MM.1S (cell line): ENCODE data around the gene SNRNP48.

Experiments
- DNase-seq: peaks from one replicate; pipeline ENCODE4 v3.0.0-alpha.2; 2015
- H2AFZ ChIP-seq: fragments of 300-600 bp; sonication (generic); 2 replicates; pipeline ENCODE4 v1.6.0; 2016; ENCODE audit warnings: antibody characterized with exemption, low read length
- H3F3A ChIP-seq: fragments of 300-600 bp; sonication (generic); 2 replicates; pipeline ENCODE4 v1.6.1; 2016; ENCODE audit warnings: mild to moderate bottlenecking, antibody characterized with exemption, low read length, moderate library complexity, mixed read lengths; ENCODE audit not compliant: insufficient read depth
- H3K27ac ChIP-seq: fragments of 300-600 bp; sonication (generic); 2 replicates; pipeline ENCODE4 v1.5.1; 2016; ENCODE audit warnings: mild to moderate bottlenecking, low read length
- H3K27me3 ChIP-seq: fragments of 300-600 bp; sonication (generic); replicated peaks from 2 replicates; pipeline ENCODE4 v1.6.0; 2016; ENCODE audit warnings: low read length; ENCODE audit not compliant: insufficient read depth
- H3K36me3 ChIP-seq: fragments of 300-600 bp; sonication (generic); replicated peaks from 2 replicates; pipeline ENCODE4 v1.6.1; 2016; ENCODE audit warnings: mild to moderate bottlenecking, low read length, mixed read lengths; ENCODE audit not compliant: insufficient read depth
- H3K4me1 ChIP-seq: fragments of 300-600 bp; sonication (generic); 2 replicates; pipeline ENCODE4 v1.6.1; 2016; ENCODE audit warnings: low read length, mixed read lengths
- H3K4me2 ChIP-seq: fragments of 300-600 bp; sonication (generic); 2 replicates; pipeline ENCODE4 v1.6.0; 2016; ENCODE audit warnings: low read depth, low read length
- H3K4me3 ChIP-seq: fragments of 300-600 bp; sonication (generic); 2 replicates; pipeline ENCODE4 v1.5.1; 2016; ENCODE audit warnings: low read length, mixed read lengths
- H3K79me2 ChIP-seq: fragments of 300-600 bp; sonication (generic); 2 replicates; pipeline ENCODE4 v1.6.1; 2016; ENCODE audit warnings: mixed run types, low read length, mixed read lengths
- H3K9ac ChIP-seq: fragments of 300-600 bp; sonication (generic); 2 replicates; pipeline ENCODE4 v1.6.1; 2016; ENCODE audit warnings: low read length, mixed read lengths
- H3K9me2 ChIP-seq: fragments of 300-600 bp; sonication (generic); replicated peaks from 2 replicates; pipeline ENCODE4 v1.6.1; 2016; ENCODE audit warnings: mild to moderate bottlenecking, low read length, mixed read lengths; ENCODE audit not compliant: insufficient read depth
- H3K9me3 ChIP-seq: fragments of 300-600 bp; sonication (generic); replicated peaks from 2 replicates; pipeline ENCODE4 v1.6.1; 2016; ENCODE audit warnings: mild to moderate bottlenecking, low read length, mixed read lengths; ENCODE audit not compliant: insufficient read depth
- H4K20me1 ChIP-seq: fragments of 300-600 bp; sonication (generic); 2 replicates; pipeline ENCODE4 v1.6.1; 2016; ENCODE audit warnings: mild to moderate bottlenecking, low read length, moderate library complexity, mixed read lengths; ENCODE audit not compliant: insufficient read depth
- EZH2 ChIP-seq: fragments of 300-600 bp; sonication (generic); optimal IDR thresholded peaks from 2 replicates; pipeline ENCODE3; 2017; ENCODE audit warnings: low read depth, mild to moderate bottlenecking, antibody characterized with exemption, low read length, mixed read lengths
- EZH2phosphoT487 ChIP-seq: fragments of 300-600 bp; sonication (generic); IDR thresholded peaks from 2 replicates; pipeline ENCODE4 v1.6.1; 2018; ENCODE audit warnings: antibody characterized with exemption, low read length
- TF ChIP-seq, protein P1 (sequence below): fragments of 300-600 bp; sonication (generic); IDR thresholded peaks from 2 replicates; pipeline ENCODE4 v1.5.1; 2016; ENCODE audit warnings: antibody characterized with exemption, low read length, mixed read lengths

SNRNP48 gene

DNA sequence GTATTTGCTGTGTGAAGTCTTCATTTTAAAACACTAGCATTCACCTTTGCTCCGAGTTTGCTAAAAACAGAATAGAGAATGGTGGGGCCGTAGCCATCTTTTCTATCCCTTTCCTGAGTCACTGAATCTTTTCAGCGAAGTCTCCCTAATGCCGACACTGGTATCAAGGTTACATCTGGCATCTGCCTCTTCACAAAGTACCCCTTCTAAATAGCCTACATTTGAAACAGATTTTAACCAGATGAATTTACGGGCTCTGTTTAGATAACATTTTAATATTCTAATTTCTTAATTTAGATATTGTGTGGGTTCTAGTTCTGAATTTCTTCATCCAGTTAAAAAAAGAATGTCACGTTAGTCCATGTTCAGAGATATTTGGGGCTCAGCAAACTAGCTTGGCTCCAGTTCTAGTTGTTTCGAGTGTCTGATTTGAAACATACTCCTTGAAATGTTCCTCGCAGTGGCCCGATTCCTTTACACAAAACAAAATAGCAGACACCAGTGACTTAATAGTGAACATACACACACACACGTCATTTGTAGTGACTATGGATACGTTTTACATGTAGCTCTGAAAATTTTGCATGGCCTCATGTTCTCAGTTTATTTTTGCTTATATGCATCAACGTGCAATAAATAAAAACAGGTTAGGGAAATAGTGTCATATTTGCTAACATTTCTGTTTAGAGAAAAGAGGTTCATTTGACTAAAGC lies 33.4 kb upstream of the SNRNP48 start:
- no peaks in the 10 kb centered on the region for H3K9me3 ChIP-seq
- H3K27ac ChIP-seq = no peak overlapping the region
- H3K4me1 ChIP-seq = no peaks in the 10 kb centered on the region
- no peak overlapping the region for H3K4me3 ChIP-seq
- H3K9ac ChIP-seq = no peak overlapping the region
- no peak for TF ChIP-seq EZH2phosphoT487
- TF ChIP-seq, protein P1, sequence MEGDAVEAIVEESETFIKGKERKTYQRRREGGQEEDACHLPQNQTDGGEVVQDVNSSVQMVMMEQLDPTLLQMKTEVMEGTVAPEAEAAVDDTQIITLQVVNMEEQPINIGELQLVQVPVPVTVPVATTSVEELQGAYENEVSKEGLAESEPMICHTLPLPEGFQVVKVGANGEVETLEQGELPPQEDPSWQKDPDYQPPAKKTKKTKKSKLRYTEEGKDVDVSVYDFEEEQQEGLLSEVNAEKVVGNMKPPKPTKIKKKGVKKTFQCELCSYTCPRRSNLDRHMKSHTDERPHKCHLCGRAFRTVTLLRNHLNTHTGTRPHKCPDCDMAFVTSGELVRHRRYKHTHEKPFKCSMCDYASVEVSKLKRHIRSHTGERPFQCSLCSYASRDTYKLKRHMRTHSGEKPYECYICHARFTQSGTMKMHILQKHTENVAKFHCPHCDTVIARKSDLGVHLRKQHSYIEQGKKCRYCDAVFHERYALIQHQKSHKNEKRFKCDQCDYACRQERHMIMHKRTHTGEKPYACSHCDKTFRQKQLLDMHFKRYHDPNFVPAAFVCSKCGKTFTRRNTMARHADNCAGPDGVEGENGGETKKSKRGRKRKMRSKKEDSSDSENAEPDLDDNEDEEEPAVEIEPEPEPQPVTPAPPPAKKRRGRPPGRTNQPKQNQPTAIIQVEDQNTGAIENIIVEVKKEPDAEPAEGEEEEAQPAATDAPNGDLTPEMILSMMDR = no peak
- no peak for TF ChIP-seq EZH2
- H3K36me3 ChIP-seq = no peaks in the 10 kb centered on the region
- no peak for DNase-seq
- H4K20me1 ChIP-seq = no peaks in the 10 kb centered on the region
- no peaks in the 10 kb centered on the region for H3K79me2 ChIP-seq
- no peaks in the 10 kb centered on the region for H3K27me3 ChIP-seq
- no peaks in the 10 kb centered on the region for H3F3A ChIP-seq
- no peak overlapping the region for H3K4me2 ChIP-seq
- no peak overlapping the region for H2AFZ ChIP-seq
- no peaks in the 10 kb centered on the region for H3K9me2 ChIP-seq

DNA sequence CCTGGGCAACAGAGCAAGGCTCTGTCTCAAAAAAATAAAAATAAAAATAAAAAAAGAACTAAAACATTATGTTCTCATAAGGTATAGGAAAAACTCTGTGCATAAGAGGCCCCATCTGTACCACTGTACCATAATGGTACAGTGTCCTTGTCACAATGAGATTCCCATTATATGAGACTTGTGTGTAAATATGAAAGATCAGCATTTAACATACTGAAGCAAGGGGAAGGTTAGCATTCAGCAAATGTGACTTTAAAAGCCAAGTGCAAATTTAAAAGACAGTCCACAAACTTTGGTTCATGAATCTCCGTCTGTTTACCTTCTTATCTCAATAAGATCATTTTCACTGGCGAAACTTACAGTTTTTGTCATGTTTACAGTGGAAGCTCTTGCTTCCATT lies 32.3 kb upstream of the SNRNP48 start:
- H2AFZ ChIP-seq = no peak overlapping the region

DNA sequence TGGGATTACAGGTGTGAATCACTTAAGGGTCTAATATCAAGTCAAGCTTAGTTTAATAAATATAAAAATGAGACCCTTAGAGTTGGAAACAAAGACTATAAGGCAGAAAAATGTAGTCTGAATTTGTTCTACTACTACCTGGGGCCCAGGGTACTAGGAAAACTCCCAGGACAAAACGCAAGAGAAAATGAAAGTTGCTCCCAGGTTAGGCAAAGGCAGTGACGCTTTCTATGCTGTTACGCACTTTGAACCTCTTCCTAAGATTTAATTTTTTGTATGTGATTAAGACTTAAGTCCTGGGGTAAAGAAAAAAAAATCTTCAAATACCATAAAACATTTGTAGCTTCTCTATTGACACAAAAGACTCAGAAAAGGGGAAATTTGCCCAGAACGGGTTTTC lies 31.2 kb upstream of the SNRNP48 start:
- Histone ChIP-seq H4K20me1 (no peaks in the 10 kb centered on the region), H2AFZ (no peak overlapping the region), H3K27me3 (no peaks in the 10 kb centered on the region), H3K4me1 (no peaks in the 10 kb centered on the region), H3K79me2 (no peaks in the 10 kb centered on the region), H3K36me3 (no peaks in the 10 kb centered on the region), H3F3A (no peaks in the 10 kb centered on the region), H3K27ac (no peak overlapping the region), H3K4me3 (no peak overlapping the region), H3K9me3 (no peaks in the 10 kb centered on the region), H3K9ac (no peak overlapping the region), H3K4me2 (no peak overlapping the region), H3K9me2 (no peaks in the 10 kb centered on the region)
- TF ChIP-seq, protein P1 = no peak
- TF ChIP-seq EZH2 = no peak
- no peak for TF ChIP-seq EZH2phosphoT487
- no peak for DNase-seq

More for the DNA sequence above, 32.3 kb upstream of the SNRNP48 start:
- TF ChIP-seq EZH2phosphoT487 (no peak), EZH2 (no peak)
- TF ChIP-seq, protein P1 = no peak
- no peaks in the 10 kb centered on the region for H3K79me2 ChIP-seq
- no peaks in the 10 kb centered on the region for H3K4me1 ChIP-seq
- H3K27ac ChIP-seq = no peak overlapping the region
- H3K27me3 ChIP-seq = no peaks in the 10 kb centered on the region
- H3K9ac ChIP-seq = no peak overlapping the region
- H3K4me2 ChIP-seq = no peak overlapping the region
- H3F3A ChIP-seq = no peaks in the 10 kb centered on the region
- H4K20me1 ChIP-seq = no peaks in the 10 kb centered on the region
- DNase-seq = no peak
- no peaks in the 10 kb centered on the region for H3K9me3 ChIP-seq
- H3K4me3 ChIP-seq = no peak overlapping the region
- no peaks in the 10 kb centered on the region for H3K9me2 ChIP-seq
- H3K36me3 ChIP-seq = no peaks in the 10 kb centered on the region
